CD4-positive, CD25-positive, alpha-beta regulatory T cell (primary cell): ENCODE data around the gene KRT86. TPM values are rescaled to one million over a fixed set of nuclear protein-coding genes. Genes with fewer than 3 reads are reported as not detected.
"Not testable (repeated sequence)": the region's sequence is repeated elsewhere in the genome, so short reads cannot be mapped to it uniquely, and the experiment has no call there.

Experiments
- ATAC-seq, 2 donors: fragments of 150-1000 bp; cut with Tn5 transposase; one replicate each; pipeline ENCODE4 v1.10.0; 2021; ENCODE audit warnings: low read depth in 2 of 2, moderate number of reproducible peaks in 2 of 2, moderate library complexity in 1 of 2
- DNase-seq, 3 donors: peaks; one replicate each; pipeline versions ENCODE4 v3.0.0 to v3.0.0-alpha.2; 2012 to 2022; ENCODE audit warnings: mixed read lengths in 1 of 3
- H3K27ac ChIP-seq: one replicate; pipeline ENCODE4 v1.7.0; 2013; ENCODE audit warnings: mild to moderate bottlenecking, low read length; ENCODE audit not compliant: insufficient read depth, poor library complexity, severe bottlenecking
- H3K27me3 ChIP-seq: one replicate; pipeline ENCODE4 v1.7.0; 2013; ENCODE audit warnings: low read length; ENCODE audit not compliant: control insufficient read depth, insufficient read depth
- H3K36me3 ChIP-seq: one replicate; pipeline ENCODE4 v1.7.0; 2013; ENCODE audit warnings: mild to moderate bottlenecking, low read length, moderate library complexity; ENCODE audit not compliant: control insufficient read depth, insufficient read depth
- H3K4me1 ChIP-seq: 2 replicates; pipeline ENCODE4 v1.7.0; 2013; ENCODE audit warnings: mild to moderate bottlenecking, low read length; ENCODE audit not compliant: insufficient read depth, control insufficient read depth, poor library complexity, severe bottlenecking
- H3K4me3 ChIP-seq: one replicate; pipeline ENCODE4 v1.7.0; 2013; ENCODE audit warnings: low read depth, mild to moderate bottlenecking, low read length, moderate library complexity
- H3K9me3 ChIP-seq, 2 experiments: 1 replicate in 1 of 2; 2 replicates in 1 of 2; pipeline ENCODE4 v1.7.0; 2013; ENCODE audit warnings: low read length in 2 of 2, mild to moderate bottlenecking in 1 of 2, moderate library complexity in 1 of 2; ENCODE audit not compliant: control insufficient read depth in 2 of 2
- H3K27ac Mint-ChIP-seq, 3 donors: one replicate each; pipeline ENCODE4 v1.8.0; 2020 to 2022; ENCODE audit warnings: mild to moderate bottlenecking in 3 of 3, mixed read lengths in 3 of 3, moderate library complexity in 2 of 3
- H3K27me3 Mint-ChIP-seq: one replicate; pipeline ENCODE4 v1.8.0; 2022; ENCODE audit warnings: mild to moderate bottlenecking, mixed read lengths
- H3K36me3 Mint-ChIP-seq: one replicate; pipeline ENCODE4 v1.8.0; 2020; ENCODE audit warnings: mixed read lengths
- H3K4me1 Mint-ChIP-seq, 4 donors: one replicate each; pipeline ENCODE4 v1.8.0; 2020 to 2022; ENCODE audit warnings: mixed read lengths in 4 of 4, mild to moderate bottlenecking in 1 of 4
- H3K4me3 Mint-ChIP-seq, 4 donors: one replicate each; pipeline ENCODE4 v1.8.0; 2020 to 2022; ENCODE audit warnings: mild to moderate bottlenecking in 4 of 4, mixed read lengths in 4 of 4, moderate library complexity in 3 of 4
- H3K9me3 Mint-ChIP-seq, 7 donors: one replicate each; pipeline ENCODE4 v1.8.0; 2020 to 2022; ENCODE audit warnings: mixed read lengths in 7 of 7, mild to moderate bottlenecking in 3 of 7, moderate library complexity in 2 of 7
- polyA plus RNA-seq, 4 donors: library from polyadenylated mRNA; unstranded; fragments of 300-500 nt; fragmentation: Illumina TruSeq; gene quantifications; one replicate each; pipeline ENCODE4 v1.2.3, GENCODE V29; 2021
- total RNA-seq: library from RNA; stranded (reverse); gene quantifications from one replicate; pipeline ENCODE4 v1.2.3, GENCODE V29; 2022

The KRT86 gene
- total and polyA plus RNA-seq, 5 donors from 2014 or later: 0.10 TPM; not detected in 4

DNA sequence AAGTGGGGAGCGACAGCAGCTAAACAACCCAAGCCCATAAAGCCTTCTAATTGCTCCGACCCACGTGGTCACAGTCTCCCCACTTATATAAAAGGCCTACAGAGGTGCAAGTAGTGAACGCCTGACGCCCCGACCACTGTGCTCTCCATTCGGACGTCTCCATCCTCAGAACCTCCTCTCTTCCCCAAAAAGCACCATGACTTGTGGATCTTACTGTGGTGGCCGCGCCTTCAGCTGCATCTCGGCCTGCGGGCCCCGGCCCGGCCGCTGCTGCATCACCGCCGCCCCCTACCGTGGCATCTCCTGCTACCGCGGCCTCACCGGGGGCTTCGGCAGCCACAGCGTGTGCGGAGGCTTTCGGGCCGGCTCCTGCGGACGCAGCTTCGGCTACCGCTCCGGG, 27.3 kb downstream of the KRT86 start:
- not testable (repeated sequence) for H3K36me3 ChIP-seq, ATAC-seq, H3K36me3 Mint-ChIP-seq, H3K27ac Mint-ChIP-seq, DNase-seq, H3K4me1 ChIP-seq, H3K27ac ChIP-seq, H3K4me3 ChIP-seq, H3K9me3 ChIP-seq, H3K9me3 Mint-ChIP-seq, H3K4me3 Mint-ChIP-seq
- Mint-ChIP-seq H3K4me1 (peaks cover 0 to 10% (median 3%) of the 10 kb centered on the region in 4 donors), H3K27me3 (peaks cover 36% of the 10 kb centered on the region)
- H3K27me3 ChIP-seq: peaks cover 14% of the 10 kb centered on the region

DNA sequence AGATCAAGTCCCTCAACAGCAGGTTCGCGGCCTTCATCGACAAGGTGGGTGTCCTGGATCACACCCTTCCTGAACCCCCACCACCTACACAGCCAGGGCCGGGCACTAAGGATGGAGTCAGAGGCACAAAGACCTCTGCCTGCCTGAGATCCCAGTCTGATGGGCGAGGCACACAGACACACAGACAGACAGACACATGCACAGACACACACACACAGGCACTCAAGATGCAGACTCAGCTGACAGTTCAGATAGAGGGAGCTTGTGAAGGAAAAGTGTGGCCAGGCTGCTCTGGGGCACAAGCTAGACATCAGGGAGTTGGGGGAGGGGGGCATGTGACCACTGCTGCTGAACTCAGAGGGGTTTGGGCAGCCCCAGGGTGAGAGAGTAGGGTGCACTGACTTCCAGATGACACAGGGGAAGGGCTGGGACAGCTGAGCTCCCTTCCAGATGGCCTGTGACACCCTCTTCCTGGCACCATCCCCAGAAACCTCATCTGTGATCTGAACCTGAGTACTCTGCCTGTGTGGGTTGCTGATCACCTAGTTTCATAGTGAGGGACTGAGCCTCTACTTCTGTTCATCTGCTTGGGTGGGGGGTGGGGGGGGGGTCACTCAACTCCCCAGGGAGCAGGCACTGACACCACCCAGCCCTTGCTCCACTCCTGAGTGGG, 27.9 kb downstream of the KRT86 start:
- H3K4me1 ChIP-seq, H3K27ac ChIP-seq, H3K36me3 Mint-ChIP-seq, H3K4me3 ChIP-seq, H3K27ac Mint-ChIP-seq, H3K9me3 Mint-ChIP-seq, H3K9me3 ChIP-seq, H3K4me3 Mint-ChIP-seq, ATAC-seq, DNase-seq, H3K36me3 ChIP-seq: not testable (repeated sequence)
- H3K27me3 ChIP-seq: peaks cover 12% of the 10 kb centered on the region
- Mint-ChIP-seq H3K27me3 (peaks cover 38% of the 10 kb centered on the region), H3K4me1 (peaks cover 0 to 10% (median 3%) of the 10 kb centered on the region in 4 donors)

DNA sequence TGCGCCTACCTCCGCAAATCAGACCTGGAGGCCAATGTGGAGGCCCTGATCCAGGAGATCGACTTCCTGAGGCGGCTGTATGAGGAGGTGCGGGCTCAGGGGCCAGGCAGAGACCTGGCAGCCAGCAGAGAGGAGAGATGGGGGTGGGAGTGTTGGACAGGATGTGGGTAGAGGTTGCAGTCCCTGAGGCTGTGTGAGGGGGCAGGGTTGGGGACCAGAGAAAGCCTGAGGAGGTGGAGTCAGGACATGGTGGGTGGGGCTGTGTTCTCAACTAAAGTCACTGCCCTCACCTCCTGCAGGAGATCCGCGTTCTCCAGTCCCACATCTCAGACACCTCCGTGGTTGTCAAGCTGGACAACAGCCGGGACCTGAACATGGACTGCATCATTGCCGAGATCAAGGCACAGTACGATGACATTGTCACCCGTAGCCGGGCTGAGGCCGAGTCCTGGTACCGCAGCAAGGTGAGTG, 30.5 kb downstream of the KRT86 start:
- not testable (repeated sequence) for H3K9me3 ChIP-seq, H3K9me3 Mint-ChIP-seq, H3K36me3 Mint-ChIP-seq, H3K36me3 ChIP-seq, H3K27ac ChIP-seq, H3K4me3 ChIP-seq, H3K27ac Mint-ChIP-seq, H3K4me3 Mint-ChIP-seq, H3K4me1 ChIP-seq
- ATAC-seq: peak; percentile 27 to 47
- peak in 1 of 3 donors; percentile 38 for DNase-seq
- peaks cover 51% of the 10 kb centered on the region for H3K27me3 Mint-ChIP-seq
- H3K27me3 ChIP-seq: peaks cover 10% of the 10 kb centered on the region
- H3K4me1 Mint-ChIP-seq: peaks cover 0 to 11% (median 7%) of the 10 kb centered on the region in 4 donors

GRCh38 chr12:52305921-52306705, 31.7 kb downstream of the KRT86 start:
- Mint-ChIP-seq H3K27me3 (peaks cover 49% of the 10 kb centered on the region), H3K4me1 (peaks cover 0 to 11% (median 7%) of the 10 kb centered on the region in 4 donors), H3K36me3 (no peaks in the 10 kb centered on the region), H3K9me3 (peaks cover 0 to 4% (median 0%) of the 10 kb centered on the region in 7 donors), H3K27ac (no peak overlapping the region), H3K4me3 (no peak overlapping the region)
- ATAC-seq (no peak), DNase-seq (no peak)
- Histone ChIP-seq H3K27me3 (peaks cover 11% of the 10 kb centered on the region), H3K36me3 (no peaks in the 10 kb centered on the region), H3K4me3 (no peak overlapping the region), H3K9me3 (no peaks in the 10 kb centered on the region), H3K4me1 (peaks cover 6% of the 10 kb centered on the region), H3K27ac (no peak overlapping the region)

GRCh38 chr12:52306731-52307130, 32.3 kb downstream of the KRT86 start:
- H3K27ac ChIP-seq: no peak overlapping the region
- ATAC-seq (no peak), DNase-seq (no peak)
- H3K27me3 ChIP-seq: peaks cover 11% of the 10 kb centered on the region
- H3K36me3 ChIP-seq: no peaks in the 10 kb centered on the region
- Mint-ChIP-seq H3K4me1 (peaks cover 0 to 11% (median 7%) of the 10 kb centered on the region in 4 donors), H3K27ac (no peak overlapping the region), H3K4me3 (no peak overlapping the region), H3K9me3 (peaks cover 0 to 4% (median 0%) of the 10 kb centered on the region in 7 donors), H3K27me3 (peaks cover 46% of the 10 kb centered on the region), H3K36me3 (no peaks in the 10 kb centered on the region)
- no peak overlapping the region for H3K4me3 ChIP-seq
- no peaks in the 10 kb centered on the region for H3K9me3 ChIP-seq
- H3K4me1 ChIP-seq: peaks cover 6% of the 10 kb centered on the region

- H3K27ac ChIP-seq: no peak overlapping the region
- Mint-ChIP-seq H3K36me3 (no peaks in the 10 kb centered on the region), H3K4me3 (no peak overlapping the region), H3K27ac (no peak overlapping the region), H3K4me1 (peaks cover 0 to 11% (median 7%) of the 10 kb centered on the region in 4 donors), H3K27me3 (peaks cover 46% of the 10 kb centered on the region), H3K9me3 (peaks cover 0 to 4% (median 0%) of the 10 kb centered on the region in 7 donors)
- ATAC-seq (peak in 1 of 2 donors; percentile 25), DNase-seq (peak in 1 of 3 donors; percentile 23)
- no peaks in the 10 kb centered on the region for H3K36me3 ChIP-seq
- H3K4me1 ChIP-seq: peaks cover 6% of the 10 kb centered on the region
- H3K27me3 ChIP-seq: peaks cover 11% of the 10 kb centered on the region
- no peaks in the 10 kb centered on the region for H3K9me3 ChIP-seq
- no peak overlapping the region for H3K4me3 ChIP-seq
Observed at GRCh38 chr12:52307836-52308805, 33.7 kb downstream of the KRT86 start.

GRCh38 chr12:52308806-52309425, 34.5 kb downstream of the KRT86 start:
- Mint-ChIP-seq H3K4me3 (no peak overlapping the region), H3K27ac (peak overlapping the region in 1 of 3 donors; percentile 71), H3K4me1 (peaks cover 0 to 11% (median 7%) of the 10 kb centered on the region in 4 donors), H3K36me3 (no peaks in the 10 kb centered on the region), H3K27me3 (peaks cover 50% of the 10 kb centered on the region), H3K9me3 (peaks cover 0 to 4% (median 0%) of the 10 kb centered on the region in 7 donors)
- H3K36me3 ChIP-seq: no peaks in the 10 kb centered on the region
- H3K4me1 ChIP-seq: peaks cover 6% of the 10 kb centered on the region
- DNase-seq (no peak), ATAC-seq (no peak)
- peaks cover 11% of the 10 kb centered on the region for H3K27me3 ChIP-seq
- H3K9me3 ChIP-seq: no peaks in the 10 kb centered on the region
- H3K27ac ChIP-seq: no peak overlapping the region
- H3K4me3 ChIP-seq: no peak overlapping the region
